HepG2 (cell line): Measurements from ENCODE around the gene PSMA7. TPM values are rescaled to one million over a fixed set of nuclear protein-coding genes. Genes with fewer than 3 reads are reported as not detected.

Source experiments
- CTCF ChIP-seq: sonication (generic); formaldehyde crosslinking; IDR thresholded peaks from 2 replicates; pipeline ENCODE4 v1.5.0; 2020; ENCODE audit warnings: mild to moderate bottlenecking, missing genetic modification reagents, moderate library complexity
- RBFOX2 ChIP-seq: fragments of 200-400 bp; formaldehyde crosslinking; IDR thresholded peaks from 2 replicates; pipeline ENCODE4 v1.6.1; 2017; ENCODE audit warnings: low read depth, mild to moderate bottlenecking, low read length
- RFX1 ChIP-seq: fragments of 450-650 bp; IDR thresholded peaks from 2 replicates; pipeline ENCODE4 v1.6.1; 2017
- SAP130 ChIP-seq: IDR thresholded peaks from 2 replicates; pipeline ENCODE4 v1.6.1; 2016; ENCODE audit warnings: low read depth
- SIN3A ChIP-seq: IDR thresholded peaks from 2 replicates; pipeline ENCODE4 v1.6.1; 2011; ENCODE audit warnings: low read depth, mild to moderate bottlenecking, control low read depth, low read length, borderline replicate concordance
- SMARCE1 ChIP-seq: fragments of 450-650 bp; IDR thresholded peaks from 2 replicates; pipeline ENCODE4 v1.6.1; 2017; ENCODE audit warnings: borderline replicate concordance
- TFAP4 ChIP-seq: sonication (generic); IDR thresholded peaks from 2 replicates; pipeline ENCODE4 v1.6.1; 2016; ENCODE audit warnings: low read depth, borderline replicate concordance
- ZBTB38 ChIP-seq: sonication (generic); formaldehyde crosslinking; IDR thresholded peaks from 2 replicates; pipeline ENCODE4 v1.5.1; 2020; ENCODE audit warnings: mild to moderate bottlenecking, missing genetic modification reagents
- ZBTB4 ChIP-seq: sonication (generic); formaldehyde crosslinking; IDR thresholded peaks from 2 replicates; pipeline ENCODE4 v1.4.0; 2020; ENCODE audit warnings: missing genetic modification reagents, mild to moderate bottlenecking, borderline replicate concordance
- ZBTB43 ChIP-seq: sonication (generic); formaldehyde crosslinking; conservative IDR thresholded peaks from 2 replicates; pipeline ENCODE4 v1.4.0; 2020; ENCODE audit warnings: missing genetic modification reagents
- ZNF263 ChIP-seq: sonication (generic); formaldehyde crosslinking; IDR thresholded peaks from 2 replicates; pipeline ENCODE4 v1.4.0; 2020; ENCODE audit warnings: missing genetic modification reagents
- ZNF274 ChIP-seq: sonication (generic); formaldehyde crosslinking; IDR thresholded peaks from 2 replicates; pipeline ENCODE4 v1.5.1; 2020; ENCODE audit warnings: mild to moderate bottlenecking, missing genetic modification reagents
- ZNF33B ChIP-seq: sonication (generic); formaldehyde crosslinking; IDR thresholded peaks from 2 replicates; pipeline ENCODE4 v1.5.1; 2020; ENCODE audit warnings: mild to moderate bottlenecking, missing genetic modification reagents
- ZNF550 ChIP-seq: sonication (generic); formaldehyde crosslinking; IDR thresholded peaks from 2 replicates; pipeline ENCODE4 v1.4.0; 2020; ENCODE audit warnings: mild to moderate bottlenecking, missing genetic modification reagents, borderline replicate concordance
- ZNF605 ChIP-seq: sonication (generic); formaldehyde crosslinking; IDR thresholded peaks from 2 replicates; pipeline ENCODE4 v1.8.0; 2022; ENCODE audit warnings: mild to moderate bottlenecking, missing genetic modification reagents
- ZNF616 ChIP-seq: sonication (generic); formaldehyde crosslinking; IDR thresholded peaks from 2 replicates; pipeline ENCODE4 v1.5.0; 2020; ENCODE audit warnings: low read depth, mild to moderate bottlenecking, missing genetic modification reagents
- ZNF784 ChIP-seq: sonication (generic); formaldehyde crosslinking; IDR thresholded peaks from 2 replicates; pipeline ENCODE4 v1.5.1; 2020; ENCODE audit warnings: missing genetic modification reagents, mild to moderate bottlenecking, borderline replicate concordance
- ZNF850 ChIP-seq: sonication (generic); formaldehyde crosslinking; conservative IDR thresholded peaks from 2 replicates; pipeline ENCODE4 v1.9.0; 2021; ENCODE audit warnings: mild to moderate bottlenecking, missing genetic modification reagents
- polyA plus RNA-seq, 8 experiments: library from polyadenylated mRNA; depleted of rRNA in 3 of 8; stranded (reverse) in 7 of 8; unstranded in 1 of 8; fragments of >200 nt; fragmentation: Illumina TruSeq in 4 of 8; extraction: Trizol in 4 of 8; gene quantifications; 2 replicates each; pipeline versions ENCODE4 v1.2.1 to v1.2.3, GENCODE V29; 2011 to 2016; ENCODE audit warnings: low read depth in 4 of 8, missing spikeins in 1 of 8, mixed read lengths in 1 of 8; ENCODE audit not compliant: insufficient read depth in 1 of 8
- total RNA-seq, 5 experiments: library from RNA; depleted of rRNA; stranded (reverse); fragments of >200 nt; fragmentation: Illumina TruSeq; extraction: Trizol; gene quantifications; 2 replicates each; pipeline ENCODE4 v1.2.3, GENCODE V29; 2016; ENCODE audit warnings: low read depth in 1 of 5

Gene PSMA7
- total and polyA plus RNA-seq, 2 of the 13 experiments (the other 11 are each of a cell fraction or from before 2014, with no cell fraction given) = 531 to 631 TPM

GRCh38 chr20:62148908-62149314, 5.7 kb upstream of the PSMA7 start (continued):
- TF ChIP-seq ZNF616 (CRISPR knock-in tag) (0 out of 2 replicates have a peak, but pooled peaks have one; percentile 14), ZBTB38 (CRISPR knock-in tag) (peak; percentile 99), ZNF550 (CRISPR knock-in tag) (0 out of 2 replicates have a peak, but pooled peaks have one; percentile 34), RBFOX2 (0 out of 2 replicates have a peak, but pooled peaks have one; percentile 39), ZNF605 (peak; percentile 46; the same call in 1 of the 2 replicates), ZNF274 (CRISPR knock-in tag) (0 out of 2 replicates have a peak, but pooled peaks have one; percentile 53), RFX1 (no peak), ZNF850 (CRISPR knock-in tag) (no peak), SAP130 (peak; percentile 38; the same call in 1 of the 2 replicates), CTCF (CRISPR knock-in tag) (peak; percentile 34), SMARCE1 (no peak), TFAP4 (peak; percentile 26; the same call in 1 of the 2 replicates), SIN3A (peak; percentile 19; the same call in 1 of the 2 replicates), ZBTB4 (CRISPR knock-in tag) (peak; percentile 98; the same call in 1 of the 2 replicates), ZBTB43 (CRISPR knock-in tag) (no peak), ZNF263 (peak; percentile 67), ZNF784 (CRISPR knock-in tag) (0 out of 2 replicates have a peak, but pooled peaks have one; percentile 49), ZNF33B (CRISPR knock-in tag) (0 out of 2 replicates have a peak, but pooled peaks have one; percentile 67)
- TF ChIP-seq, all 625 proteins: peak for 32
